ENCODE measurements around the gene PCDH12.

PCDH12 gene

DNA sequence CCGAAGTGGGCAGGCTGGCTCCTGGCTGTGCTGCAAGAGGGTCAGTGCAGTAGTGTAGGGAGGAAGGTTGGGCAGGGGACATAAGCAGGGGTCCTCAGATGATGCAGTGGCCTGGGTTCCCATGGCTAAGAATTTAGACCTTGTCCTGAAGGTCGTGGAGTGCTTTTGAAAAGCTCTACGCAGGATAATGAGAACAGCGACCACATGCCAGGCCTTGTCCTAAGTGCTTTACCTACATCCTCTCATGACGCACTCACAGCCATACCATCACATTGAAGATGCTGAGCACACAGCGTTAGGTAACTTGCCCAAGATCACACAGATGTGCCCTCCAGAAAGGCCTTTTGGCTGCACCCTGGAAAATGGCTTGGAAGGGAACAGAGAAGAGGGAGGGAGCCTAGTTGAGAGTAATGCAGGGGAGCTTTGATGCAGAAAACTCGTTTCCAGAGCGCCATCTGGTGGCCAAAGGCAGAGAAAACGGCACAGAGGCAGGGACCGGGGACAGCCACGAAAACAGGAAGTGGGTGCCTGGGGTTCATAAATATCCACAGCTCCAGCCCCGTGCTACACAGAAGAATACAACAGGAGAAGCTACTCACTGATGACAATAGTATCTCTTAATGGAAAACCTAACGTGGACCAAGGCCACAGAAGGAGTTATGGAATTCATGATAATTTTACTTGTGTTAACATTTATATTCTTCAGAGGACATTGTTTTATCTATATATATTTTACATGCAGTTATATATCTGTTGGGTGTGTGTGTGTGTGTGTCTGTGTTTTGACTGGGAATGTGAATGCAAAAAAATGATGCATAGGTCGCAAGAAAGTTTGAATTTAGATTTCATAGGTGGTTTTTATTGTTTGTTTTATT, 2.7 kb upstream of the PCDH12 start:
- TF ChIP-seq, protein P1, sequence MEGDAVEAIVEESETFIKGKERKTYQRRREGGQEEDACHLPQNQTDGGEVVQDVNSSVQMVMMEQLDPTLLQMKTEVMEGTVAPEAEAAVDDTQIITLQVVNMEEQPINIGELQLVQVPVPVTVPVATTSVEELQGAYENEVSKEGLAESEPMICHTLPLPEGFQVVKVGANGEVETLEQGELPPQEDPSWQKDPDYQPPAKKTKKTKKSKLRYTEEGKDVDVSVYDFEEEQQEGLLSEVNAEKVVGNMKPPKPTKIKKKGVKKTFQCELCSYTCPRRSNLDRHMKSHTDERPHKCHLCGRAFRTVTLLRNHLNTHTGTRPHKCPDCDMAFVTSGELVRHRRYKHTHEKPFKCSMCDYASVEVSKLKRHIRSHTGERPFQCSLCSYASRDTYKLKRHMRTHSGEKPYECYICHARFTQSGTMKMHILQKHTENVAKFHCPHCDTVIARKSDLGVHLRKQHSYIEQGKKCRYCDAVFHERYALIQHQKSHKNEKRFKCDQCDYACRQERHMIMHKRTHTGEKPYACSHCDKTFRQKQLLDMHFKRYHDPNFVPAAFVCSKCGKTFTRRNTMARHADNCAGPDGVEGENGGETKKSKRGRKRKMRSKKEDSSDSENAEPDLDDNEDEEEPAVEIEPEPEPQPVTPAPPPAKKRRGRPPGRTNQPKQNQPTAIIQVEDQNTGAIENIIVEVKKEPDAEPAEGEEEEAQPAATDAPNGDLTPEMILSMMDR (IDR thresholded peaks at IDR 0.05; ENCODE audit: control extremely low read depth, extremely low read depth, low read depth, missing control alignments), result peak; percentile 87
- ChIA-PET POLR2A (interaction anchor here (0.6 to 1.4 kb wide), 2 partner anchors 37 to 1558 kb away, joined by 3 to 4 read pairs; partner anchors contain the start of gene DELE1), CTCF (interaction anchor here (0.6 to 10.0 kb wide), 70 partner anchors 8 to 819 kb away, joined by 3 to 145 read pairs (median 5); partner anchors contain the start of genes DELE1, DIAPH1, GNPDA1 and HDAC3)
- peak; percentile 87 for DNase-seq (ENCODE audit: extremely low spot score)

DNA sequence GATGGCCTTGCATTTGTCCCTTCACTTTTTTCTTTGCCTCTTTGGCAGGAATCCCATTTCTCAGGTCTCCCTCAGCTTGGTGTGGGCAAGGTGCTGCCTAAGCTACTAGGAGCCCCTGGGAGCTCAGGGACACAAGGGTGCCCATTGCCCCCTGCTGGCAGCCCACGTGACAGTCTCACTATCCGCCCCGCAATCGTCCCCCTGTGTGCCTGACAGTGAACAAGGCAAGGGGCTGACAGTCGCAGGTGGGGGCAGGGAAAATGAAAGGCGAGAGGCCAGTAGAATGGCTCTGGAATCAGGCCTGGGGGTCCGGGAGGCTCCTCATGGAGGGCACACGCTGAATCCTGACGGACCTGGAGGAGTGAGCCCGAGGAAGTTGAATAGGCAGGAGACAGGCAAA, 2.0 kb upstream of the PCDH12 start:
- CTCF ChIA-PET, result interaction anchor here (0.6 to 10.0 kb wide), 48 partner anchors 7 to 820 kb away, joined by 3 to 145 read pairs (median 6); partner anchors contain the start of genes DELE1, GNPDA1, HDAC3 and PCDH1
- TF ChIP-seq, protein P1 (IDR thresholded peaks at IDR 0.05; ENCODE audit: control extremely low read depth, extremely low read depth, low read depth, missing control alignments), result no peak
- POLR2A ChIA-PET, result interaction anchor here (0.6 kb wide), 1 partner anchor 1557 kb away, joined by 3 read pairs; no protein-coding TSS in a partner anchor
- peak; percentile 26 for DNase-seq (ENCODE audit: extremely low spot score)

DNA sequence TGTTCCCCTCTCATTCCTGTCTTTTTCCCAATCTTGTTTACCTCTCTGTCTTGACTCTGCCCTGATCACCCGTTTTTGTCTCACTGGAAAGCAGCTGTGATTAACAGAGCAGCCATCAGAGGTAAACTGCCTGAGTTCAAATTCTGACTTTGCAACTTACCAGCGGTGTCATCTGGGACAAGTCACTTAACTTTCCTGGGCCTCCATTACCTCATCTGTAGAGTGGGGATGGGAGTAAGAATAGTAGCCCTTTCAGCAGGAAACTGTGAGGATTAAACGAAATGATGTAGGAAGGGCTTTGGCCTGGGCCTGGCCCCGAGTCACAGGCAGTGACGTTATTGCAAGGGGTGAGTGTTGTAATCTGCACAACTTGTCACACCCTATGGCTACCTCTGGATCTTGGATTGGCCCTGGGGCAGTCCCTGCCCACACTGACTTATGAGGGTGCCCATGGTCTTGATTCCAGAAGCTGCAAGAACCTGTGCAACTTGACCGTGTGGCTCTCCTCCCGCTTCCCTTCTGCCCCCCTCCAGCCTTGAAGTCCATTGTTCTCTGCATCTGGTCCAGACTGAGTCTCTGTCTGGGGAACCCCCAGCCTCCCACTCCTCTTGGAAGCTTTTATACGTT, 657 bp upstream of the PCDH12 start:
- ChIA-PET POLR2A (no interaction called here), CTCF (interaction anchor here (1.0 to 10.0 kb wide), 8 partner anchors 11 to 288 kb away, joined by 3 to 145 read pairs (median 28); partner anchors contain the start of genes DELE1 and RNF14)
- TF ChIP-seq, protein P1 (IDR thresholded peaks at IDR 0.05; ENCODE audit: control extremely low read depth, extremely low read depth, low read depth, missing control alignments), result no peak
- no peak for DNase-seq (ENCODE audit: extremely low spot score)

DNA sequence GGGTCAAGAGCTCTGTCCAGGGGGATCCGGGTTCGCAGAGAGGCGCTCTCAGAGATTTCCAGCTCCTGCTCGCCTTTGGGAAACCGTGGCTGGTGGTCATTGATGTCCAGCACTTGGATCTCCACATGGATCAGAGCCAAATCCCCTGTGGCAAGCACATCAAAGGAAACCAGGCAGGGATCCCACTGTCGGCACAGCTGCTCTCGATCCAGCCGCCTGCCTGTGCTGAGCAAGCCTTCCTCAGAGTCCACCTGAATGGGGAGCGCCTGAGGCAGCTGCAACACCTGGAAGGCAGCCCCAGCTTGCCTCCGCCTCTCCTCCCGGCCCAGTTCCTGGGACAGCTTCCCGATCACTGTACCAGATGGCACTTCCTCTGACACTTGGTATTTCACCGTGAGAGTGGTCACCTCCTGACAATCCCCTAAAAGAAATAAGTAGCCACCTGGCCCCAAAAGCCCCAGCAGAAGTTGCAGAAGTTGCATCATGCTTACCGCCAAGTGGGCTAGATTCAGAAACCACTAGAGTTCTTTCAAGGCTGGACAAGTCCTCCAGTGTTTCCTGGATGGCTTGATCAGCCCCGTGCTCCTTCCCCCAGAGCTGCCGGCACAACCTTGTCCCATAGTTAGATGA, 520 bp downstream of the PCDH12 start:
- ChIA-PET CTCF (interaction anchor here (0.9 to 10.0 kb wide), 10 partner anchors 10 to 293 kb away, joined by 3 to 145 read pairs (median 4); partner anchors contain the start of genes PCDH1 and RNF14), POLR2A (no interaction called here)
- DNase-seq (ENCODE audit: extremely low spot score), result no peak
- TF ChIP-seq, protein P1 (IDR thresholded peaks at IDR 0.05; ENCODE audit: control extremely low read depth, extremely low read depth, low read depth, missing control alignments), result no peak

DNA sequence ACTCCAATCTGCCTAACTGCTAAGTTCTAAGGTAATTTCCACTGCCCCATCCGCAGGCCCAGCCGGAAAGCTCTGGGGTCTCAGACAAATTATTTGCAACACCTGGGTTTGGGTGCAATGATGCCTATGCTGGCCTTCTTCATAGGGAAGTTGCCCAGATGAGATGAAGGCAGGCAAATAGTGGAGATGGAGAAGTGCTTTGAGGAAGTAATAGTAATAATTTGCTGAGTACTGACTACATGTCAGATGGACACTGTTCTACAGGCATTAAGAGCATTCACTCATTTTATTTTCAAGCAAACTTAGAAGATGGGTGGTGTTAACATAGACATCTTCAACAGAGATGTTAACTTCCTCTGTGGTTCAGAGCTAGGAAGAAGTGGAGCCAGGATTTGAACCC, 3.8 kb downstream of the PCDH12 start:
- CTCF ChIA-PET, result interaction anchor here (0.7 to 10.0 kb wide), 5 partner anchors 10 to 262 kb away, joined by 3 to 145 read pairs (median 11); partner anchors contain the start of genes PCDH1 and RNF14
- no peak for DNase-seq (ENCODE audit: extremely low spot score)

More for the DNA sequence above, 3.8 kb downstream of the PCDH12 start:
- POLR2A ChIA-PET, result no interaction called here
- TF ChIP-seq, protein P1 (IDR thresholded peaks at IDR 0.05; ENCODE audit: control extremely low read depth, extremely low read depth, low read depth, missing control alignments), result no peak
